ENCODE measurements around the gene PNMA8C.

The PNMA8C gene

GRCh38 chr19:46387713-46388130 is 41.0 kb downstream of the PNMA8C start:
- 0 out of 2 replicates have a peak, but pooled peaks cover 3% of the 10 kb centered on the region for H3K9me3 ChIP-seq (ENCODE audit: insufficient read depth, low read depth, low read length)
- no peak overlapping the region for H3K9ac ChIP-seq (ENCODE audit: low read depth, low read length)
- peaks cover 84% of the 10 kb centered on the region for H3K36me3 ChIP-seq (ENCODE audit: insufficient read depth, low read length)
- no peaks in the 10 kb centered on the region for H3K4me1 ChIP-seq (ENCODE audit: insufficient read depth, low read length)
- H3K4me3 ChIP-seq (ENCODE audit: low read length) = no peak overlapping the region
- no peaks in the 10 kb centered on the region for H3K27me3 ChIP-seq (ENCODE audit: insufficient read depth, low read length)
- WGBS = 95% methylated on average over 10 of the region's 10 CpGs
- no peak overlapping the region for H3K27ac ChIP-seq (ENCODE audit: low read depth, low read length)

DNA sequence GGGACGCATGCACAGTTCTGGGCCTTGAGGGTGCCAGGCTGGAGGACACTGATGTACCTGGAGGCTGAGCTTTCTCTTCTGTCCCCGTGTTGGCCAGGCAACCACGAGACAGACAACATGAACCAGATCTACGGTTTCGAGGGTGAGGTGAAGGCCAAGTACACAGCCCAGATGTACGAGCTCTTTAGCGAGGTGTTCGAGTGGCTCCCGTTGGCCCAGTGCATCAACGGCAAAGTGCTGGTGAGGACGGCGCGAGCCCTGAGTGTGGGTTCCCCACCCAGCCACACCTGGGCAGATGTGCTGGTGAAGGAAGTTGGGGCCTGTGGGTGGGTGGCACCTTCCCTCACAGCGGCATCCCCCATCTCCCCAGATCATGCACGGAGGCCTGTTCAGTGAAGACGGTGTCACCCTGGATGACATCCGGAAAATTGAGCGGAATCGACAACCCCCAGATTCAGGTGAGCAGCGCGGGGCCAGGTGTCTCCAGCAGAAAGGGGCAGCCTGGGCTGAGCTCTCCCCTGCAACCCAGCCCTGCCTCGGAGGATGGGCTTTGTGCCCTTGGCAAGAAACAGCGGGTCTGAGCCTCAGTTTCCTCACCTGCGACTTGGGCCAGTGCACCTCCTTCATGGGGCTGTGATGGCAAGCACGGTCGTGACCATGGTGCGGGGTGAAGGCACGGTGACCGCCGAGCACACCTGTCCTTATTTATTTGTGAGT is 41.6 kb downstream of the PNMA8C start:
- no peaks in the 10 kb centered on the region for H3K27me3 ChIP-seq (ENCODE audit: insufficient read depth, low read length)
- H3K9me3 ChIP-seq (ENCODE audit: insufficient read depth, low read depth, low read length) = 0 out of 2 replicates have a peak, but pooled peaks cover 3% of the 10 kb centered on the region
- WGBS = 96% methylated on average over 30 of the region's 30 CpGs
- no peak overlapping the region for H3K27ac ChIP-seq (ENCODE audit: low read depth, low read length)
- no peak overlapping the region for H3K9ac ChIP-seq (ENCODE audit: low read depth, low read length)
- peaks cover 90% of the 10 kb centered on the region for H3K36me3 ChIP-seq (ENCODE audit: insufficient read depth, low read length)
- no peak overlapping the region for H3K4me3 ChIP-seq (ENCODE audit: low read length)
- no peaks in the 10 kb centered on the region for H3K4me1 ChIP-seq (ENCODE audit: insufficient read depth, low read length)

GRCh38 chr19:46386151-46386550 is 42.6 kb downstream of the PNMA8C start:
- 91% methylated on average over 10 of the region's 10 CpGs for WGBS
- Histone ChIP-seq H3K4me1 (ENCODE audit: insufficient read depth, low read length) (no peaks in the 10 kb centered on the region), H3K27me3 (ENCODE audit: insufficient read depth, low read length) (no peaks in the 10 kb centered on the region), H3K36me3 (ENCODE audit: insufficient read depth, low read length) (peaks cover 92% of the 10 kb centered on the region), H3K9me3 (ENCODE audit: insufficient read depth, low read depth, low read length) (0 out of 2 replicates have a peak, but pooled peaks cover 3% of the 10 kb centered on the region), H3K27ac (ENCODE audit: low read depth, low read length) (no peak overlapping the region), H3K4me3 (ENCODE audit: low read length) (no peak overlapping the region), H3K9ac (ENCODE audit: low read depth, low read length) (no peak overlapping the region)

GRCh38 chr19:46385636-46386035 is 43.1 kb downstream of the PNMA8C start:
- H3K9ac ChIP-seq (ENCODE audit: low read depth, low read length) = no peak overlapping the region
- no peaks in the 10 kb centered on the region for H3K27me3 ChIP-seq (ENCODE audit: insufficient read depth, low read length)
- H3K4me1 ChIP-seq (ENCODE audit: insufficient read depth, low read length) = no peaks in the 10 kb centered on the region
- 0 out of 2 replicates have a peak, but pooled peaks cover 3% of the 10 kb centered on the region for H3K9me3 ChIP-seq (ENCODE audit: insufficient read depth, low read depth, low read length)
- WGBS = 91% methylated on average over 11 of the region's 11 CpGs
- H3K4me3 ChIP-seq (ENCODE audit: low read length) = no peak overlapping the region
- peaks cover 92% of the 10 kb centered on the region for H3K36me3 ChIP-seq (ENCODE audit: insufficient read depth, low read length)
- no peak overlapping the region for H3K27ac ChIP-seq (ENCODE audit: low read depth, low read length)

DNA sequence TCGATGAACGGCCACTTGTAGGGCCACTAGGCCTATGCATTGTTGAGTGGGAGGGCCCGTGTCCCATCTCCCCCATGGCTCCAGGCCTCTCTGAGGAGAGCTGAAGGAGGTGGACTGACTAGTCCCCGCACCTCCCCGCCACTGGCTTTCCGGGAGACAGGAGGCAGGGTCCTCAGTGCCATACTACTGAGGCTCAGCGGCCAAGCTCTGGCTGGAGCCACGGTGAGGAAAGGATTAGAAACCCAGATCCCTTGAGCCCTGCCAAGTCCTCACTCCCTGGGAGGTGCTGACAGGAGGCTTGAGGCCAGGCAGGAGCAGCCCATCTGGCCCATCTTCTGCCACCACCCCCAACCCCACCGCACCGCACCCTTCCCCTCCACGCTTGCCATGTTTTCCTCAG is 44.3 kb downstream of the PNMA8C start:
- no peak overlapping the region for H3K27ac ChIP-seq (ENCODE audit: low read depth, low read length)
- no peak overlapping the region for H3K4me3 ChIP-seq (ENCODE audit: low read length)
- peaks cover 93% of the 10 kb centered on the region for H3K36me3 ChIP-seq (ENCODE audit: insufficient read depth, low read length)
- 0 out of 2 replicates have a peak, but pooled peaks cover 1% of the 10 kb centered on the region for H3K9me3 ChIP-seq (ENCODE audit: insufficient read depth, low read depth, low read length)
- H3K9ac ChIP-seq (ENCODE audit: low read depth, low read length) = no peak overlapping the region
- H3K4me1 ChIP-seq (ENCODE audit: insufficient read depth, low read length) = no peaks in the 10 kb centered on the region
- no peaks in the 10 kb centered on the region for H3K27me3 ChIP-seq (ENCODE audit: insufficient read depth, low read length)
- WGBS = 98% methylated on average over 11 of the region's 11 CpGs

- no peaks in the 10 kb centered on the region for H3K9me3 ChIP-seq (ENCODE audit: insufficient read depth, low read depth, low read length)
- 95% methylated on average over 7 of the region's 7 CpGs for WGBS
- H3K9ac ChIP-seq (ENCODE audit: low read depth, low read length) = no peak overlapping the region
- H3K27ac ChIP-seq (ENCODE audit: low read depth, low read length) = no peak overlapping the region
- no peaks in the 10 kb centered on the region for H3K4me1 ChIP-seq (ENCODE audit: insufficient read depth, low read length)
- peaks cover 92% of the 10 kb centered on the region for H3K36me3 ChIP-seq (ENCODE audit: insufficient read depth, low read length)
- no peaks in the 10 kb centered on the region for H3K27me3 ChIP-seq (ENCODE audit: insufficient read depth, low read length)
- no peak overlapping the region for H3K4me3 ChIP-seq (ENCODE audit: low read length)
These were observed 44.9 kb downstream of the PNMA8C start for GRCh38 chr19:46383846-46384245.

DNA sequence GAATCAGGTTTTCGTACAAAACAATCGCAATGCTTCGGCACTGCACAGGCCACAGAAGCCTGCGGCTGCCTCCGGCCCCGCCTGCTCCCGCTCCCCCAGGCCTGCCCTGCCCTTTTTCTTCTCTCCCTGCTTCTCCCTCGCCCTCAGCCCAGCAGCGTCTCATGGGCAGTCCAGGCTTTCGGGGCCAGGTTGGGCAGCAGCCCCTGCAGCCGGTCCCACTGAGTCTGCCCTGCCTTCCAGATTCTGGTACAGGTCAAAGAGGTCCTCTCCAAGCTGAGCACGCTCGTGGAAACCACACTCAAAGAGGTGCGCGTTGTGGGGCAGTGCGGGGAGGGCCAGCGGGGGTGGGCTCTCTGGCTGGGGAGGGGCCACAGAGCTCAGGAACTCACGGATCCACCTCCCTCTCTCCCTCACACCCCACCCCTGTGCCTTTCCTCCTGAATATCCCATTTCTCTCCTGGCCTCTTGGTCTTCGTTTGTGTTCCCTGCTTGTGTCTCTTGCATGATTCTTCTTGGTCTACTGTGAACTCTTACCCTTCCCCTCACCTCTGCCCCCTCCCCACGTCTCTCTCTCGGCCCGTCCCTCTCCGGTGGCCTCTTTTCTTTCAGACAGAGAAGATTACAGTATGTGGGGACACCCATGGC is 45.4 kb downstream of the PNMA8C start:
- Histone ChIP-seq H3K9me3 (ENCODE audit: insufficient read depth, low read depth, low read length) (no peaks in the 10 kb centered on the region), H3K27me3 (ENCODE audit: insufficient read depth, low read length) (no peaks in the 10 kb centered on the region), H3K9ac (ENCODE audit: low read depth, low read length) (no peak overlapping the region), H3K36me3 (ENCODE audit: insufficient read depth, low read length) (peaks cover 92% of the 10 kb centered on the region), H3K4me3 (ENCODE audit: low read length) (no peak overlapping the region), H3K27ac (ENCODE audit: low read depth, low read length) (no peak overlapping the region), H3K4me1 (ENCODE audit: insufficient read depth, low read length) (no peaks in the 10 kb centered on the region)
- WGBS = 94% methylated on average over 22 of the region's 23 CpGs

- Histone ChIP-seq H3K9ac (ENCODE audit: low read depth, low read length) (no peak overlapping the region), H3K4me1 (ENCODE audit: insufficient read depth, low read length) (no peaks in the 10 kb centered on the region), H3K4me3 (ENCODE audit: low read length) (no peak overlapping the region), H3K27me3 (ENCODE audit: insufficient read depth, low read length) (no peaks in the 10 kb centered on the region), H3K9me3 (ENCODE audit: insufficient read depth, low read depth, low read length) (no peaks in the 10 kb centered on the region), H3K36me3 (ENCODE audit: insufficient read depth, low read length) (peaks cover 92% of the 10 kb centered on the region), H3K27ac (ENCODE audit: low read depth, low read length) (no peak overlapping the region)
- WGBS = 93% methylated on average over 15 of the region's 15 CpGs
These were observed 46.9 kb downstream of the PNMA8C start for GRCh38 chr19:46381756-46382345.

DNA sequence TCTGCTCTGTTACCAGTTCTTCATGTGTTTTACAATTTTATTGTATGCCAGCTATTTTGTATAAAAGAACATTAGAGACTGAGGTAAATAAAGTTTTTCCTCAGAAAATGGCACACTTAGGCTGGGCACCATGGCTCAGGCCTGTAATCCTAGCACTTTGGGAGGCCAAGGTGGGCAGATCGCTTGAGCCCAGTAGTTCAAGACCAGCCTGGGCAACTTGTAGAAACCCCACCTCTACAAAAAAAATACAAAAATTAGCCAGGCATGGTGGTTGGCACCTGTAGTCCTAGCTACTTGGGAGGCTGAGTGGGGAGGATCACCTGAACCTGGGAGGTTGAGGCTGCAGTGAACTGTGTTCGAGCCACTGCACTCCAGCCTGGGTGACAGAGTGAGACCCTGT is 47.4 kb downstream of the PNMA8C start:
- Histone ChIP-seq H3K4me3 (ENCODE audit: low read length) (no peak overlapping the region), H3K36me3 (ENCODE audit: insufficient read depth, low read length) (peaks cover 93% of the 10 kb centered on the region), H3K9ac (ENCODE audit: low read depth, low read length) (no peak overlapping the region), H3K9me3 (ENCODE audit: insufficient read depth, low read depth, low read length) (no peaks in the 10 kb centered on the region), H3K4me1 (ENCODE audit: insufficient read depth, low read length) (no peaks in the 10 kb centered on the region), H3K27me3 (ENCODE audit: insufficient read depth, low read length) (no peaks in the 10 kb centered on the region), H3K27ac (ENCODE audit: low read depth, low read length) (no peak overlapping the region)
- 93% methylated on average over 2 of the region's 2 CpGs for WGBS

DNA sequence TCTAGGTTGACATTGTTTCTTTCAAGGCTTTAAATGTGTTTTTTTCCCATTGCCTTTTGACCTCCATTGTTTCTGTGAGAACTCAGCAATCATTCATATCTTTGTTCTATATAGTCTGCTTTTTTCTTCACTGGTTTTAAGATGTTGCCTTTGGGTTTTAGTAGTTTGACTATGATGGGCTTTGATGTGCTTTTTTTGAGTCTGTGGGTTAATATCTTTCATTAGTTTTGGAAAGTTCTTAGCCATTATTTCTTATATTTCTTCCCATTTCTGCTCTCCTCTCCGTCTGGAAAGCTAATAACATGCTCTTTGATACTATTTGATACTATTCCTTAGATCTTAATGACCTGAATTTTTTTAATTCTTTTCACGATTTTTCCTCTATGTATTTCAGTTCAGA is 48.0 kb downstream of the PNMA8C start:
- no peak overlapping the region for H3K4me3 ChIP-seq (ENCODE audit: low read length)
- H3K27ac ChIP-seq (ENCODE audit: low read depth, low read length) = no peak overlapping the region
- H3K27me3 ChIP-seq (ENCODE audit: insufficient read depth, low read length) = no peaks in the 10 kb centered on the region
- no peaks in the 10 kb centered on the region for H3K4me1 ChIP-seq (ENCODE audit: insufficient read depth, low read length)
- H3K9ac ChIP-seq (ENCODE audit: low read depth, low read length) = no peak overlapping the region
- peaks cover 94% of the 10 kb centered on the region for H3K36me3 ChIP-seq (ENCODE audit: insufficient read depth, low read length)
- 100% methylated on average over 2 of the region's 2 CpGs for WGBS
- no peaks in the 10 kb centered on the region for H3K9me3 ChIP-seq (ENCODE audit: insufficient read depth, low read depth, low read length)

DNA sequence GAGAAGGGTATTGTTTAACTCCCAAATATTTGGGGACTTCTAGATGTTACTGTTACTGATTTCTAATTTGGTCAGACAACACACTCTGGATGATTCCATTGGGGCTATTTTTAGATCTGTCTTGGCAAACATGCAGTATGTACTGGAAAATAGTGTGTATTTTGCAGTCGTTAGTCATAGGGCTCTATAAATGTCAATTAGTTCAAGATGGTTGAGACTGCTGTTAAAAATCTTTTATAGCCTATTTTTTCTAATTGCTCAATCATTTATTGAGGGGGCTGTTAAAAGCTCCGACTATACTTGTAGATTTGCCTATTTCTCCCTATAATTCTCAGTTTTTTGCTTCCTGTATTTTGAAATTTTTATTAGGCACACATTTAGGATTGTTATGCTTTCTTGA is 50.5 kb downstream of the PNMA8C start:
- Histone ChIP-seq H3K9me3 (ENCODE audit: insufficient read depth, low read depth, low read length) (no peaks in the 10 kb centered on the region), H3K27me3 (ENCODE audit: insufficient read depth, low read length) (no peaks in the 10 kb centered on the region), H3K4me3 (ENCODE audit: low read length) (no peak overlapping the region), H3K4me1 (ENCODE audit: insufficient read depth, low read length) (peaks cover 12% of the 10 kb centered on the region), H3K27ac (ENCODE audit: low read depth, low read length) (no peak overlapping the region), H3K36me3 (ENCODE audit: insufficient read depth, low read length) (peaks cover 79% of the 10 kb centered on the region), H3K9ac (ENCODE audit: low read depth, low read length) (no peak overlapping the region)
- 92% methylated on average over 1 of the region's 2 CpGs for WGBS
